Measurements from ENCODE around the gene HOMER2.
A peak's percentile ranks its signal among the peaks of the same experiment; 100 is the strongest.

HOMER2 gene

GRCh38 chr15:82855286-82856100 is 97.0 kb downstream of the HOMER2 start:
- no peak for DNase-seq

GRCh38 chr15:82854554-82854953 is 98.0 kb downstream of the HOMER2 start:
- no peak for DNase-seq

GRCh38 chr15:82852941-82853561 is 99.5 kb downstream of the HOMER2 start:
- DNase-seq = no peak

- no peak for DNase-seq
These were observed 100.5 kb downstream of the HOMER2 start for GRCh38 chr15:82851981-82852511.

GRCh38 chr15:82851306-82851850 is 101.1 kb downstream of the HOMER2 start:
- DNase-seq = no peak

GRCh38 chr15:82850731-82851130 is 101.8 kb downstream of the HOMER2 start:
- peak in 1 of 2 experiments; percentile 2 for DNase-seq

GRCh38 chr15:82849556-82850512 is 102.7 kb downstream of the HOMER2 start:
- peak; percentile 44 to 65 for DNase-seq

GRCh38 chr15:82848241-82848993 is 104.1 kb downstream of the HOMER2 start:
- DNase-seq = no peak

- no peak for DNase-seq
These were observed 104.8 kb downstream of the HOMER2 start for GRCh38 chr15:82847703-82848102.

- no peak for DNase-seq
These were observed 105.9 kb downstream of the HOMER2 start for GRCh38 chr15:82846621-82847020.

GRCh38 chr15:82845686-82846085 is 106.8 kb downstream of the HOMER2 start:
- DNase-seq = no peak

- no peak for DNase-seq
These were observed 109.0 kb downstream of the HOMER2 start for GRCh38 chr15:82843566-82843965.

- no peak for DNase-seq
These were observed 112.4 kb downstream of the HOMER2 start for GRCh38 chr15:82840166-82840565.

GRCh38 chr15:82839136-82839535 is 113.4 kb downstream of the HOMER2 start:
- no peak for DNase-seq

GRCh38 chr15:82838096-82838735 is 114.3 kb downstream of the HOMER2 start:
- DNase-seq = no peak

- no peak for DNase-seq
These were observed 117.1 kb downstream of the HOMER2 start for GRCh38 chr15:82835391-82835917.

- no peak for DNase-seq
These were observed 119.2 kb downstream of the HOMER2 start for GRCh38 chr15:82833362-82833682.

GRCh38 chr15:82832601-82833361 is 119.7 kb downstream of the HOMER2 start:
- no peak for DNase-seq

GRCh38 chr15:82831894-82832600 is 120.5 kb downstream of the HOMER2 start:
- no peak for DNase-seq
